HG03521 (cell line): ENCODE measurements around the gene RAF1.
"Not testable (repeated sequence)": the region's sequence is repeated elsewhere in the genome, so short reads cannot be mapped to it uniquely, and the experiment has no call there.

ENCODE experiments used
- ATAC-seq: cut with Tn5 transposase; IDR thresholded peaks from one replicate; pipeline ENCODE4 v1.9.1; 2021; ENCODE audit warnings: mild to moderate bottlenecking, moderate library complexity; ENCODE audit not compliant: unreplicated experiment

RAF1 gene

GRCh38 chr3:12677616-12678015, 13.7 kb upstream of the RAF1 start:
- ATAC-seq: no peak

GRCh38 chr3:12675115-12675810, 11.3 kb upstream of the RAF1 start:
- no peak for ATAC-seq

GRCh38 chr3:12673956-12674736, 10.2 kb upstream of the RAF1 start:
- ATAC-seq: not testable (repeated sequence)

- ATAC-seq: no peak
Measured at GRCh38 chr3:12671120-12671450, 7.2 kb upstream of the RAF1 start.

GRCh38 chr3:12670365-12671119, 6.6 kb upstream of the RAF1 start:
- ATAC-seq: no peak

- ATAC-seq: peak; percentile 37
Measured at GRCh38 chr3:12663401-12663935, 449 bp downstream of the RAF1 start.

GRCh38 chr3:12662593-12663400, 1.1 kb downstream of the RAF1 start:
- ATAC-seq: no peak

- ATAC-seq: no peak
Measured at GRCh38 chr3:12661926-12662592, 1.9 kb downstream of the RAF1 start.

GRCh38 chr3:12661375-12661774, 2.5 kb downstream of the RAF1 start:
- not testable (repeated sequence) for ATAC-seq

- ATAC-seq: no peak
Measured at GRCh38 chr3:12660196-12660595, 3.7 kb downstream of the RAF1 start.

GRCh38 chr3:12659316-12660015, 4.5 kb downstream of the RAF1 start:
- no peak for ATAC-seq

GRCh38 chr3:12658593-12659058, 5.3 kb downstream of the RAF1 start:
- ATAC-seq: no peak

- ATAC-seq: no peak
Measured at GRCh38 chr3:12656850-12657249, 7.1 kb downstream of the RAF1 start.

GRCh38 chr3:12656193-12656592, 7.7 kb downstream of the RAF1 start:
- no peak for ATAC-seq

- no peak for ATAC-seq
Measured at GRCh38 chr3:12655701-12656100, 8.2 kb downstream of the RAF1 start.

GRCh38 chr3:12653747-12654146, 10.2 kb downstream of the RAF1 start:
- ATAC-seq: no peak

GRCh38 chr3:12648384-12648959, 15.4 kb downstream of the RAF1 start:
- peak; percentile 55 for ATAC-seq

GRCh38 chr3:12644331-12644937, 19.5 kb downstream of the RAF1 start:
- no peak for ATAC-seq

GRCh38 chr3:12643724-12644123, 20.2 kb downstream of the RAF1 start:
- no peak for ATAC-seq
